ENCODE measurements around the gene GLB1L.

GLB1L gene

GRCh38 chr2:219285894-219286425, 40.7 kb upstream of the GLB1L start:
- Mint-ChIP-seq H3K27ac (no peak overlapping the region), H3K4me1 (peaks cover 14% of the 10 kb centered on the region), H3K36me3 (ENCODE audit: low read depth) (peaks cover 12% of the 10 kb centered on the region), H3K9me3 (no peaks in the 10 kb centered on the region), H3K27me3 (no peaks in the 10 kb centered on the region), H3K4me3 (no peak overlapping the region)
- DNase-seq (no peak), ATAC-seq (no peak)

- no peak for DNase-seq
- Mint-ChIP-seq H3K4me1 (peaks cover 20% of the 10 kb centered on the region), H3K9me3 (no peaks in the 10 kb centered on the region), H3K36me3 (ENCODE audit: low read depth) (peaks cover 12% of the 10 kb centered on the region), H3K27ac (no peak overlapping the region), H3K27me3 (no peaks in the 10 kb centered on the region), H3K4me3 (no peak overlapping the region)
- no peak for ATAC-seq
Measured at GRCh38 chr2:219285373-219285735, 40.1 kb upstream of the GLB1L start.

- Mint-ChIP-seq H3K36me3 (ENCODE audit: low read depth) (peaks cover 12% of the 10 kb centered on the region), H3K27ac (no peak overlapping the region), H3K9me3 (no peaks in the 10 kb centered on the region), H3K4me3 (no peak overlapping the region), H3K4me1 (peaks cover 26% of the 10 kb centered on the region), H3K27me3 (no peaks in the 10 kb centered on the region)
- DNase-seq (no peak), ATAC-seq (no peak)
Measured at GRCh38 chr2:219284501-219285372, 39.5 kb upstream of the GLB1L start.

GRCh38 chr2:219282943-219283581, 37.8 kb upstream of the GLB1L start:
- H3K9me3 Mint-ChIP-seq, result no peaks in the 10 kb centered on the region
- no peak overlapping the region for H3K27ac Mint-ChIP-seq
- peaks cover 12% of the 10 kb centered on the region for H3K36me3 Mint-ChIP-seq (ENCODE audit: low read depth)
- no peak for DNase-seq
- no peak overlapping the region for H3K4me3 Mint-ChIP-seq
- H3K27me3 Mint-ChIP-seq, result no peaks in the 10 kb centered on the region
- H3K4me1 Mint-ChIP-seq, result peaks cover 37% of the 10 kb centered on the region
- ATAC-seq, result no peak

GRCh38 chr2:219282375-219282774, 37.1 kb upstream of the GLB1L start:
- Mint-ChIP-seq H3K4me1 (peaks cover 44% of the 10 kb centered on the region), H3K4me3 (no peak overlapping the region), H3K27me3 (no peaks in the 10 kb centered on the region)

GRCh38 chr2:219281588-219281987, 36.3 kb upstream of the GLB1L start:
- H3K4me3 Mint-ChIP-seq, result peak overlapping the region; percentile 90
- DNase-seq (no peak), ATAC-seq (no peak)
- no peak overlapping the region for H3K27ac Mint-ChIP-seq
- H3K27me3 Mint-ChIP-seq, result no peaks in the 10 kb centered on the region
- no peaks in the 10 kb centered on the region for H3K9me3 Mint-ChIP-seq
- peaks cover 12% of the 10 kb centered on the region for H3K36me3 Mint-ChIP-seq (ENCODE audit: low read depth)
- H3K4me1 Mint-ChIP-seq, result peaks cover 50% of the 10 kb centered on the region

More at GRCh38 chr2:219282375-219282774, 37.1 kb upstream of the GLB1L start:
- DNase-seq (no peak), ATAC-seq (no peak)
- Mint-ChIP-seq H3K36me3 (ENCODE audit: low read depth) (peaks cover 12% of the 10 kb centered on the region), H3K9me3 (no peaks in the 10 kb centered on the region), H3K27ac (no peak overlapping the region)

- no peaks in the 10 kb centered on the region for H3K9me3 Mint-ChIP-seq
- H3K4me3 Mint-ChIP-seq, result peak overlapping the region; percentile 90
- ATAC-seq, result no peak
- H3K4me1 Mint-ChIP-seq, result peaks cover 50% of the 10 kb centered on the region
- peak; percentile 27 for DNase-seq
- peak overlapping the region; percentile 86 for H3K27ac Mint-ChIP-seq
- peaks cover 12% of the 10 kb centered on the region for H3K36me3 Mint-ChIP-seq (ENCODE audit: low read depth)
- no peaks in the 10 kb centered on the region for H3K27me3 Mint-ChIP-seq
Measured at GRCh38 chr2:219280651-219281050, 35.4 kb upstream of the GLB1L start.

- ATAC-seq, result no peak
- peak overlapping the region; percentile 90 for H3K4me3 Mint-ChIP-seq
- H3K4me1 Mint-ChIP-seq, result peaks cover 50% of the 10 kb centered on the region
- H3K9me3 Mint-ChIP-seq, result no peaks in the 10 kb centered on the region
- DNase-seq, result no peak
- peaks cover 12% of the 10 kb centered on the region for H3K36me3 Mint-ChIP-seq (ENCODE audit: low read depth)
- no peaks in the 10 kb centered on the region for H3K27me3 Mint-ChIP-seq
- peak overlapping the region; percentile 86 for H3K27ac Mint-ChIP-seq
Measured at GRCh38 chr2:219279916-219280516, 34.8 kb upstream of the GLB1L start.

GRCh38 chr2:219279151-219279915, 34.1 kb upstream of the GLB1L start, which contains the start of gene DNAJB2:
DNAJB2 (plus strand) TSS chr2:219279366; CDS start chr2:219279834, 468 bp downstream.
- peak; percentile 89 for ATAC-seq
- Mint-ChIP-seq H3K4me1 (peaks cover 50% of the 10 kb centered on the region), H3K27ac (peak within 1 kb of the TSS; percentile 86), H3K36me3 (ENCODE audit: low read depth) (peaks cover 12% of the 10 kb centered on the region), H3K27me3 (no peaks in the 10 kb centered on the region), H3K4me3 (peak within 1 kb of the TSS; percentile 90), H3K9me3 (no peaks in the 10 kb centered on the region)
- DNase-seq, result peak; percentile 99

GRCh38 chr2:219278655-219279150, 33.5 kb upstream of the GLB1L start:
- Mint-ChIP-seq H3K4me3 (peak overlapping the region; percentile 79), H3K36me3 (ENCODE audit: low read depth) (peaks cover 12% of the 10 kb centered on the region), H3K27ac (peak overlapping the region; percentile 86), H3K9me3 (no peaks in the 10 kb centered on the region), H3K4me1 (peaks cover 50% of the 10 kb centered on the region), H3K27me3 (no peaks in the 10 kb centered on the region)
- no peak for DNase-seq
- no peak for ATAC-seq

GRCh38 chr2:219277703-219278654, 32.7 kb upstream of the GLB1L start:
- Mint-ChIP-seq H3K36me3 (ENCODE audit: low read depth) (peaks cover 11% of the 10 kb centered on the region), H3K4me1 (peaks cover 56% of the 10 kb centered on the region), H3K9me3 (no peaks in the 10 kb centered on the region), H3K27ac (peak overlapping the region; percentile 86), H3K27me3 (no peaks in the 10 kb centered on the region), H3K4me3 (peak overlapping the region; percentile 79)
- no peak for ATAC-seq
- peak; percentile 82 for DNase-seq

GRCh38 chr2:219274361-219274921, 29.2 kb upstream of the GLB1L start:
- H3K27me3 Mint-ChIP-seq, result no peaks in the 10 kb centered on the region
- no peak overlapping the region for H3K27ac Mint-ChIP-seq
- peaks cover 36% of the 10 kb centered on the region for H3K4me1 Mint-ChIP-seq
- DNase-seq (no peak), ATAC-seq (no peak)
- no peaks in the 10 kb centered on the region for H3K36me3 Mint-ChIP-seq (ENCODE audit: low read depth)
- H3K9me3 Mint-ChIP-seq, result no peaks in the 10 kb centered on the region
- H3K4me3 Mint-ChIP-seq, result no peak overlapping the region

GRCh38 chr2:219273937-219274336, 28.7 kb upstream of the GLB1L start:
- Mint-ChIP-seq H3K9me3 (no peaks in the 10 kb centered on the region), H3K36me3 (ENCODE audit: low read depth) (no peaks in the 10 kb centered on the region), H3K4me3 (no peak overlapping the region), H3K27me3 (no peaks in the 10 kb centered on the region), H3K27ac (no peak overlapping the region), H3K4me1 (peaks cover 36% of the 10 kb centered on the region)
- ATAC-seq (no peak), DNase-seq (no peak)
